Activated T-cell treated with anti-CD3 and anti-CD28 coated beads, Interleukin-2, amount 50 U/mL, for 48 hours (primary cell): ENCODE results near the gene KIF25.
"Not testable (repeated sequence)": the region's sequence is repeated elsewhere in the genome, so short reads cannot be mapped to it uniquely, and the experiment has no call there.

ENCODE experiments used
- DNase-seq, 2 experiments: peaks; one replicate each; pipeline ENCODE4 v3.0.0-alpha.2; 2020

KIF25 gene

GRCh38 chr6:168073937-168074730 lies 76.7 kb downstream of the KIF25 start:
- no peak for DNase-seq

GRCh38 chr6:168075216-168075615 lies 77.7 kb downstream of the KIF25 start:
- DNase-seq, result no peak

GRCh38 chr6:168075787-168076202 lies 78.3 kb downstream of the KIF25 start:
- DNase-seq, result no peak

- not testable (repeated sequence) for DNase-seq
Observed at GRCh38 chr6:168077401-168077800, 79.9 kb downstream of the KIF25 start.

GRCh38 chr6:168078175-168078942 lies 80.9 kb downstream of the KIF25 start:
- no peak for DNase-seq

- DNase-seq, result no peak
Observed at GRCh38 chr6:168078943-168079405, 81.5 kb downstream of the KIF25 start, which contains the start of gene FRMD1. Gene FRMD1, minus strand, starts transcription at chr6:168079212. Its CDS starts 118 bp downstream, at chr6:168079094.

GRCh38 chr6:168080393-168081077 lies 83.1 kb downstream of the KIF25 start:
- DNase-seq, result no peak

- DNase-seq, result no peak
Observed at GRCh38 chr6:168081858-168082546, 84.5 kb downstream of the KIF25 start.

GRCh38 chr6:168082860-168083513 lies 85.5 kb downstream of the KIF25 start:
- DNase-seq, result no peak

GRCh38 chr6:168083514-168083885 lies 86.0 kb downstream of the KIF25 start:
- DNase-seq, result no peak

GRCh38 chr6:168084465-168085160 lies 87.1 kb downstream of the KIF25 start:
- no peak for DNase-seq

- DNase-seq, result no peak
Observed at GRCh38 chr6:168086066-168086465, 88.6 kb downstream of the KIF25 start.

- no peak for DNase-seq
Observed at GRCh38 chr6:168086616-168087015, 89.1 kb downstream of the KIF25 start.

- no peak for DNase-seq
Observed at GRCh38 chr6:168087436-168088160, 90.1 kb downstream of the KIF25 start.

GRCh38 chr6:168088161-168089053 lies 90.9 kb downstream of the KIF25 start:
- no peak for DNase-seq

GRCh38 chr6:168089186-168090063 lies 92.0 kb downstream of the KIF25 start:
- DNase-seq, result no peak

- no peak for DNase-seq
Observed at GRCh38 chr6:168090064-168090690, 92.7 kb downstream of the KIF25 start.

- DNase-seq, result no peak
Observed at GRCh38 chr6:168090706-168091105, 93.2 kb downstream of the KIF25 start.
